GM12878 (cell line): ENCODE measurements around the gene ABL1. TPM values are rescaled to one million over a fixed set of nuclear protein-coding genes. Genes with fewer than 3 reads are reported as not detected.

Experiments used
- DPF2 ChIP-seq: fragments of 450-650 bp; IDR thresholded peaks from 2 replicates; pipeline ENCODE4 v1.6.1; 2017; ENCODE audit warnings: mild to moderate bottlenecking
- EZH2 ChIP-seq: IDR thresholded peaks from 2 replicates; pipeline ENCODE4 v1.6.1; 2012; ENCODE audit warnings: low read depth, mild to moderate bottlenecking, control low read depth, inconsistent platforms, low read length, borderline replicate concordance; ENCODE audit not compliant: control insufficient read depth
- FOS ChIP-seq: IDR thresholded peaks from 3 replicates; pipeline ENCODE4 v1.6.1; 2011; ENCODE audit warnings: borderline replicate concordance; ENCODE audit not compliant: insufficient read length; ENCODE audit errors: extremely low read depth
- HDGF ChIP-seq: fragments of 450-650 bp; IDR thresholded peaks from 2 replicates; pipeline ENCODE4 v1.6.1; 2016; ENCODE audit warnings: antibody characterized with exemption
- IRF4 ChIP-seq: IDR thresholded peaks from 2 replicates; pipeline ENCODE4 v1.6.1; 2011; ENCODE audit warnings: low read depth, low read length
- JUNB ChIP-seq: IDR thresholded peaks from 2 replicates; pipeline ENCODE4 v1.6.1; 2016; ENCODE audit warnings: antibody characterized with exemption, mild to moderate bottlenecking
- KDM1A ChIP-seq: fragments of 200-600 bp; sonication (generic); IDR thresholded peaks from 2 replicates; pipeline ENCODE4 v1.6.1; 2016; ENCODE audit warnings: borderline replicate concordance
- LARP7 ChIP-seq: fragments of 450-650 bp; IDR thresholded peaks from 2 replicates; pipeline ENCODE4 v1.6.1; 2017; ENCODE audit warnings: mild to moderate bottlenecking
- MTA2 ChIP-seq: fragments of 450-650 bp; IDR thresholded peaks from 2 replicates; pipeline ENCODE4 v1.6.1; 2016; ENCODE audit warnings: low read depth, mild to moderate bottlenecking, moderate library complexity
- NBN ChIP-seq: fragments of 450-650 bp; IDR thresholded peaks from 2 replicates; pipeline ENCODE4 v1.6.1; 2016
- NFYA ChIP-seq: IDR thresholded peaks from 2 replicates; pipeline ENCODE4 v1.6.1; 2011; ENCODE audit warnings: low read depth, mild to moderate bottlenecking, low read length, improper control_type of control experiment, borderline replicate concordance
- NR2C2 ChIP-seq: IDR thresholded peaks from 2 replicates; pipeline ENCODE4 v1.6.1; 2011; ENCODE audit warnings: borderline replicate concordance, low read depth; ENCODE audit not compliant: control insufficient read depth, insufficient read length
- NRF1 ChIP-seq: conservative IDR thresholded peaks from 2 replicates; pipeline ENCODE4 v1.6.1; 2011; ENCODE audit warnings: mild to moderate bottlenecking, low read depth, low read length, improper control_type of control experiment
- PML ChIP-seq: IDR thresholded peaks from 2 replicates; pipeline ENCODE4 v1.6.1; 2012; ENCODE audit warnings: low read length, inconsistent platforms
- POLR2AphosphoS2 ChIP-seq: IDR thresholded peaks from 2 replicates; pipeline ENCODE4 v1.6.1; 2011; ENCODE audit warnings: low read depth, mild to moderate bottlenecking, low read length, improper control_type of control experiment, moderate library complexity
- PRDM15 ChIP-seq: fragments of 450-650 bp; formaldehyde crosslinking; IDR thresholded peaks from 2 replicates; pipeline ENCODE4 v1.4.0; 2020; ENCODE audit warnings: mild to moderate bottlenecking, moderate library complexity
- RB1 ChIP-seq: fragments of 450-650 bp; formaldehyde crosslinking; IDR thresholded peaks from 2 replicates; pipeline ENCODE4 v1.6.1; 2017; ENCODE audit warnings: mild to moderate bottlenecking, borderline replicate concordance
- SP1 ChIP-seq: IDR thresholded peaks from one replicate; pipeline ENCODE4 v1.6.1; 2011; ENCODE audit warnings: low read depth, low read length
- STAT1 ChIP-seq: fragments of 450-650 bp; conservative IDR thresholded peaks from 2 replicates; pipeline ENCODE4 v1.6.1; 2014; ENCODE audit warnings: antibody characterized with exemption, mild to moderate bottlenecking
- STAT3 ChIP-seq: IDR thresholded peaks from 2 replicates; pipeline ENCODE4 v1.6.1; 2011; ENCODE audit warnings: low read depth, low read length, improper control_type of control experiment
- ZNF622 ChIP-seq: fragments of 450-650 bp; IDR thresholded peaks from 2 replicates; pipeline ENCODE4 v1.6.1; 2017; ENCODE audit warnings: mild to moderate bottlenecking, inconsistent platforms
- polyA plus RNA-seq, 11 experiments: library from polyadenylated mRNA; depleted of rRNA in 4 of 11; unstranded in 6 of 11; stranded (reverse) in 5 of 11; fragments of >200 nt; fragmentation: Nextera tagmentation in 4 of 11; fragmentation: Illumina TruSeq in 1 of 11; extraction: Ambion mirVana in 4 of 11; extraction: Trizol in 1 of 11; gene quantifications; 1 replicate in 1 of 11; 2 replicates in 10 of 11; pipeline versions ENCODE4 v1.2.1 to v1.2.3, GENCODE V29; 2011 to 2016; ENCODE audit warnings: inconsistent platforms in 2 of 11, missing spikeins in 2 of 11, low read depth in 1 of 11
- total RNA-seq, 4 experiments: library from RNA; depleted of rRNA in 3 of 4; stranded (reverse); fragments of >200 nt in 3 of 4; fragmentation: Illumina TruSeq in 1 of 4; extraction: Trizol in 1 of 4; gene quantifications; 2 replicates each; pipeline versions ENCODE4 v1.2.1 to v1.2.3, GENCODE V29; 2013 to 2021
- TF ChIP-seq, protein P1 (sequence below): IDR thresholded peaks from 2 replicates; pipeline ENCODE4 v1.6.1; 2011; ENCODE audit warnings: low read depth, low read length, improper control_type of control experiment, borderline replicate concordance
- TF ChIP-seq, protein P2 (sequence below): IDR thresholded peaks from 2 replicates; pipeline ENCODE4 v1.6.1; 2012; ENCODE audit warnings: low read depth, low read length, improper control_type of control experiment
- TF ChIP-seq, protein P3 (sequence below): IDR thresholded peaks from 2 replicates; pipeline ENCODE4 v1.6.1; 2011; ENCODE audit warnings: borderline replicate concordance, low read depth, mild to moderate bottlenecking, moderate library complexity, mixed read lengths, low read length; ENCODE audit not compliant: insufficient read depth; ENCODE audit errors: extremely low read length

Gene ABL1
- total and polyA plus RNA-seq, 10 of the 15 experiments (the other 5 are each of a cell fraction or from before 2014, with no cell fraction given): 0.79 to 51.5 (median 16.3) TPM

GRCh38 chr9:130834371-130835336, at the start of gene ABL1 (continued):
- TF ChIP-seq, protein P1, sequence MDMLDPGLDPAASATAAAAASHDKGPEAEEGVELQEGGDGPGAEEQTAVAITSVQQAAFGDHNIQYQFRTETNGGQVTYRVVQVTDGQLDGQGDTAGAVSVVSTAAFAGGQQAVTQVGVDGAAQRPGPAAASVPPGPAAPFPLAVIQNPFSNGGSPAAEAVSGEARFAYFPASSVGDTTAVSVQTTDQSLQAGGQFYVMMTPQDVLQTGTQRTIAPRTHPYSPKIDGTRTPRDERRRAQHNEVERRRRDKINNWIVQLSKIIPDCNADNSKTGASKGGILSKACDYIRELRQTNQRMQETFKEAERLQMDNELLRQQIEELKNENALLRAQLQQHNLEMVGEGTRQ: no peak
- TF ChIP-seq, protein P2, sequence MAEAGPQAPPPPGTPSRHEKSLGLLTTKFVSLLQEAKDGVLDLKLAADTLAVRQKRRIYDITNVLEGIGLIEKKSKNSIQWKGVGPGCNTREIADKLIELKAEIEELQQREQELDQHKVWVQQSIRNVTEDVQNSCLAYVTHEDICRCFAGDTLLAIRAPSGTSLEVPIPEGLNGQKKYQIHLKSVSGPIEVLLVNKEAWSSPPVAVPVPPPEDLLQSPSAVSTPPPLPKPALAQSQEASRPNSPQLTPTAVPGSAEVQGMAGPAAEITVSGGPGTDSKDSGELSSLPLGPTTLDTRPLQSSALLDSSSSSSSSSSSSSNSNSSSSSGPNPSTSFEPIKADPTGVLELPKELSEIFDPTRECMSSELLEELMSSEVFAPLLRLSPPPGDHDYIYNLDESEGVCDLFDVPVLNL: no peak
- TF ChIP-seq NR2C2: no peak
- TF ChIP-seq PRDM15: no peak
- peak; percentile 17; the same call in 1 of the 2 replicates for TF ChIP-seq DPF2
- no peak for TF ChIP-seq SP1
- peak; percentile 75 for TF ChIP-seq HDGF
- peak; percentile 55 for TF ChIP-seq MTA2
- TF ChIP-seq IRF4: peak; percentile 24; the same call in 1 of the 2 replicates
- TF ChIP-seq PML: peak; percentile 50; the same call in 1 of the 2 replicates
- no peak for TF ChIP-seq ZNF622
- TF ChIP-seq NFYA: no peak
- peak; percentile 51 for TF ChIP-seq LARP7
- no peak for TF ChIP-seq STAT3
- no peak for TF ChIP-seq JUNB
- no peak for TF ChIP-seq EZH2
- peak; percentile 74; the same call in 1 of the 2 replicates for TF ChIP-seq NBN
- no peak; the same call in none of the 2 replicates for TF ChIP-seq RB1
- no peak for TF ChIP-seq NRF1
- TF ChIP-seq KDM1A: no peak
- TF ChIP-seq, protein P3, sequence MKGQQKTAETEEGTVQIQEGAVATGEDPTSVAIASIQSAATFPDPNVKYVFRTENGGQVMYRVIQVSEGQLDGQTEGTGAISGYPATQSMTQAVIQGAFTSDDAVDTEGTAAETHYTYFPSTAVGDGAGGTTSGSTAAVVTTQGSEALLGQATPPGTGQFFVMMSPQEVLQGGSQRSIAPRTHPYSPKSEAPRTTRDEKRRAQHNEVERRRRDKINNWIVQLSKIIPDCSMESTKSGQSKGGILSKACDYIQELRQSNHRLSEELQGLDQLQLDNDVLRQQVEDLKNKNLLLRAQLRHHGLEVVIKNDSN: peak; percentile 10
- no peak for TF ChIP-seq STAT1
- no peak for TF ChIP-seq POLR2AphosphoS2
- TF ChIP-seq FOS: no peak
